Measurements from ENCODE around the gene CEACAM18.

CEACAM18 gene

DNA sequence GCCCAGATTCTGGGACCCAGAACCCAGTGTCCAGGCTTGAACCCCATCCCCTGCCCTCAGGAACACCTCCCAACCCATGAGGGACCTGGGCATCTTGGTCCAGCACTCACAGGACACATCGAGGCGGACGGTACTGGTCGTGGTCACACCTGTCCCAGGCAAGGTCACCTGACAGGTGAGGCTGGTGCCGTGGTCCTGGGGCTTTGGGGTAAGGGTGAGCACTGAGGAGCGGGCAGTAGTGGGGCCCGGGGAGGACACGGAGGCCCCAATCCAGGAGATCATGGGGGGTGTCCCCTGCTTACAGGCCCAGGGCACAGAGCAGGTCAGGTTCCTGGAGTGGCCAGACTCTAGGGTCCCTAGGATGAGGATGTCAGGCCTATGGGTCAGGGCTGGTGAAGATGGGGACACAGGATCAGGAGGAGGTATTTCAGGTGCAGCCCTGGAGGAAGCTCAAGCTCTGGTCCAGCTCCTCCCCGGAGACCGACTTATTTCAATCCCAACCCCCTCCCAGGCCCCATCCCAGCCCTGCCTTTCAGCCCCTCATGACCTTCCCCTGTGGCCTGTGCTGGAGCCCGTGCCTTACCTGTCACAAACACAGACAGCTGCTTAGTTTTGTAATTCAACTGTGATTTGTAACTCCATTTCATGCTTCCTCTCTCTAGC is 20.9 kb upstream of the CEACAM18 start:
- no peaks in the 10 kb centered on the region for H3K4me1 ChIP-seq (ENCODE audit: insufficient read depth, low read length)
- no peaks in the 10 kb centered on the region for H4K20me1 ChIP-seq (ENCODE audit: insufficient read depth, low read length)
- ATAC-seq (ENCODE audit: insufficient read depth, low read depth), result no peak
- no peak overlapping the region for H3K9ac ChIP-seq (ENCODE audit: low read depth, low read length)
- no peak overlapping the region for H3K4me3 ChIP-seq (ENCODE audit: low read depth in 1 of 2, low read length in 2 of 2)
- DNase-seq, result no peak
- H2AFZ ChIP-seq (ENCODE audit: low read depth, low read length), result no peak overlapping the region
- H3K9me3 ChIP-seq (ENCODE audit: insufficient read depth, low read length, severe bottlenecking), result no peaks in the 10 kb centered on the region
- no peak overlapping the region for H3K27ac ChIP-seq (ENCODE audit: low read length)
- no peak overlapping the region for H3K4me2 ChIP-seq (ENCODE audit: insufficient read depth, low read length)
- no peaks in the 10 kb centered on the region for H3K36me3 ChIP-seq (ENCODE audit: insufficient read depth, low read length)
- no peaks in the 10 kb centered on the region for H3K27me3 ChIP-seq (ENCODE audit: insufficient read depth, low read length, poor library complexity)
- TF ChIP-seq EZH2 (IDR thresholded peaks at IDR 0.05; ENCODE audit: borderline replicate concordance, low read depth, low read length, severe bottlenecking), result no peak
- TF ChIP-seq, protein P1, sequence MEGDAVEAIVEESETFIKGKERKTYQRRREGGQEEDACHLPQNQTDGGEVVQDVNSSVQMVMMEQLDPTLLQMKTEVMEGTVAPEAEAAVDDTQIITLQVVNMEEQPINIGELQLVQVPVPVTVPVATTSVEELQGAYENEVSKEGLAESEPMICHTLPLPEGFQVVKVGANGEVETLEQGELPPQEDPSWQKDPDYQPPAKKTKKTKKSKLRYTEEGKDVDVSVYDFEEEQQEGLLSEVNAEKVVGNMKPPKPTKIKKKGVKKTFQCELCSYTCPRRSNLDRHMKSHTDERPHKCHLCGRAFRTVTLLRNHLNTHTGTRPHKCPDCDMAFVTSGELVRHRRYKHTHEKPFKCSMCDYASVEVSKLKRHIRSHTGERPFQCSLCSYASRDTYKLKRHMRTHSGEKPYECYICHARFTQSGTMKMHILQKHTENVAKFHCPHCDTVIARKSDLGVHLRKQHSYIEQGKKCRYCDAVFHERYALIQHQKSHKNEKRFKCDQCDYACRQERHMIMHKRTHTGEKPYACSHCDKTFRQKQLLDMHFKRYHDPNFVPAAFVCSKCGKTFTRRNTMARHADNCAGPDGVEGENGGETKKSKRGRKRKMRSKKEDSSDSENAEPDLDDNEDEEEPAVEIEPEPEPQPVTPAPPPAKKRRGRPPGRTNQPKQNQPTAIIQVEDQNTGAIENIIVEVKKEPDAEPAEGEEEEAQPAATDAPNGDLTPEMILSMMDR (IDR thresholded peaks at IDR 0.05; ENCODE audit: borderline replicate concordance, extremely low read depth, low read length, poor library complexity, severe bottlenecking), result no peak
- no peaks in the 10 kb centered on the region for H3K79me2 ChIP-seq (ENCODE audit: insufficient read depth, low read length)

DNA sequence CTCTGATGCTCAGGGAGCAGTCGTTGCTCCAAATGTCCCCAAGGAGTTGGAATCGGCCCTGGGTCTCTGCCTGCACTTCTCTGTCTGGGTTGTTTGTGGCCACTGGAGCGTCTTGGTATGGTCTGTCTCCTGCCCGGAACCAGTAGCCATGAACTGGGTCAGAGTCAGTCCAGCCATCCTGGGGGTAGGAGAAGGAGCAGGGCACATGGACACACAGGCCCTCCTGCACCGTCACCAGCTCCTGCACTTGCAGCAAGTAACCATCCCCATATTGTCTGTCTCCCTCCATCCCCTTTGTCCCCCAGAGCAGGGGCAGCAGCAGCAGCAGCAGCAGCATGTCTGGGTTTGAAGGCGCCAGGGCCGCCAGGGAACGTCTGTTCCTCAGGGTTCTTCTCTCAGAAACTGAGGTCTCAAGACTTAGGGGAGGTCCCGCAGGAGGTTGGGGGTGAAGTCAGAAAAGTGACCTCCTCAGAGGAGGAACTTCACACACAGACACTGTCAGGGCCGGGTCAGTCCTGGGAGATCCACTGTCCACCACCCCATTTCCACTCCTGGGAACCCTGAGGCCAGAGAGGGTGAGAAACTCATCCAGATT is 20.2 kb upstream of the CEACAM18 start, which contains the start of gene SIGLEC8:
SIGLEC8 (minus strand) TSS at position 404 of the 595 bp plus-strand sequence; CDS start at position 337, 67 bp downstream.
- DNase-seq, result no peak
- Histone ChIP-seq H2AFZ (ENCODE audit: low read depth, low read length) (no peak within 1 kb of the TSS), H3K4me3 (ENCODE audit: low read depth in 1 of 2, low read length in 2 of 2) (no peak within 1 kb of the TSS), H3K27me3 (ENCODE audit: insufficient read depth, low read length, poor library complexity) (no peaks in the 10 kb centered on the region), H3K9me3 (ENCODE audit: insufficient read depth, low read length, severe bottlenecking) (no peaks in the 10 kb centered on the region), H3K9ac (ENCODE audit: low read depth, low read length) (no peak within 1 kb of the TSS), H3K79me2 (ENCODE audit: insufficient read depth, low read length) (no peaks in the 10 kb centered on the region), H3K4me2 (ENCODE audit: insufficient read depth, low read length) (no peak within 1 kb of the TSS), H3K36me3 (ENCODE audit: insufficient read depth, low read length) (no peaks in the 10 kb centered on the region), H3K27ac (ENCODE audit: low read length) (no peak within 1 kb of the TSS), H4K20me1 (ENCODE audit: insufficient read depth, low read length) (no peaks in the 10 kb centered on the region), H3K4me1 (ENCODE audit: insufficient read depth, low read length) (no peaks in the 10 kb centered on the region)
- TF ChIP-seq EZH2 (IDR thresholded peaks at IDR 0.05; ENCODE audit: borderline replicate concordance, low read depth, low read length, severe bottlenecking), result no peak
- TF ChIP-seq, protein P1 (IDR thresholded peaks at IDR 0.05; ENCODE audit: borderline replicate concordance, extremely low read depth, low read length, poor library complexity, severe bottlenecking), result no peak
- no peak for ATAC-seq (ENCODE audit: insufficient read depth, low read depth)

DNA sequence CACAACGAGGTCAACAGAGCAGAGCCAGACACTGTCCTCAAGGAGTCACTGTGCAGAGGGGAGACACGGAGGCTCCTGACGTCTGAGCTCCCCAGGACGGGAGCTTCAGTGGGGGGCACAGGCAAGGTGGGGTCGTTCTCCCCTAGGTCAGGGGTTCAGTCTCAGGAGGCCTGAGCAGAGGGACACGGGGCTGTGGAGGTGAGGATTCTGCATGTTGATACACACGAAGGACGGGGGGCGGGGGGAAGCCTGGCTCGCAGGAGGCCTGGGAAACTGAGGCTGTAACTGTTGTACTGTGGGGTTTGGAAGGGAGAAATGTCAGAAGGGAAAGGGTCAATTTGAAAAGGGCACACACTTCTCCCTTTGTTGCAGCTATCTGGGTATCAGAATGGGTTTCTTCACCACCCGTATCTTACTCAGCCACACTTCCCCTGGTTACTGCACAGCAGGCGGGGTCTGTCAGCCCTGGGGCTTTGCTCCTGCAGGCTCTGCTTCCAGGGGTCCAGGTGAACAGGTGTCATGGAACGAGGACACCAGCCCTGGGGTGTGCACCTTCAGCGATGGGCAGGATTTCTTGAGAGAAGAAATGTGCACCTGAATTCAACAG is 19.3 kb upstream of the CEACAM18 start:
- Histone ChIP-seq H3K27ac (ENCODE audit: low read length) (no peak overlapping the region), H3K4me3 (ENCODE audit: low read depth in 1 of 2, low read length in 2 of 2) (no peak overlapping the region), H4K20me1 (ENCODE audit: insufficient read depth, low read length) (no peaks in the 10 kb centered on the region), H2AFZ (ENCODE audit: low read depth, low read length) (no peak overlapping the region), H3K79me2 (ENCODE audit: insufficient read depth, low read length) (no peaks in the 10 kb centered on the region), H3K9me3 (ENCODE audit: insufficient read depth, low read length, severe bottlenecking) (no peaks in the 10 kb centered on the region), H3K36me3 (ENCODE audit: insufficient read depth, low read length) (no peaks in the 10 kb centered on the region), H3K4me1 (ENCODE audit: insufficient read depth, low read length) (no peaks in the 10 kb centered on the region), H3K27me3 (ENCODE audit: insufficient read depth, low read length, poor library complexity) (no peaks in the 10 kb centered on the region), H3K9ac (ENCODE audit: low read depth, low read length) (no peak overlapping the region), H3K4me2 (ENCODE audit: insufficient read depth, low read length) (no peak overlapping the region)
- no peak for ATAC-seq (ENCODE audit: insufficient read depth, low read depth)
- TF ChIP-seq EZH2 (IDR thresholded peaks at IDR 0.05; ENCODE audit: borderline replicate concordance, low read depth, low read length, severe bottlenecking), result no peak
- TF ChIP-seq, protein P1 (IDR thresholded peaks at IDR 0.05; ENCODE audit: borderline replicate concordance, extremely low read depth, low read length, poor library complexity, severe bottlenecking), result no peak
- DNase-seq, result no peak

Data from DND-41 (cell line).